GM12892 (cell line): ENCODE results near the gene MT1A.

ENCODE experiments used
- DNase-seq: peaks from one replicate; pipeline ENCODE4 v3.0.0; 2011; ENCODE audit not compliant: insufficient read length
- FAIRE-seq: peaks from 2 replicates; lab custom pipeline; 2011; peaks lifted over from hg19 to GRCh38; lab: Jason Lieb, UNC
- POLR2A ChIP-seq: IDR thresholded peaks from 2 replicates; pipeline ENCODE4 v1.6.1; 2011; ENCODE audit warnings: low read depth, low read length, control low read depth
- POLR2AphosphoS5 ChIP-seq: IDR thresholded peaks from 2 replicates; pipeline ENCODE4 v1.6.1; 2011; ENCODE audit warnings: low read depth, low read length, control low read depth
- TAF1 ChIP-seq: IDR thresholded peaks from 2 replicates; pipeline ENCODE4 v1.6.1; 2011; ENCODE audit warnings: low read depth, mild to moderate bottlenecking, control low read depth, low read length, borderline replicate concordance

Gene MT1A

GRCh38 chr16:56679818-56680217 lies 41.4 kb downstream of the MT1A start:
- DNase-seq (no peak), FAIRE-seq (no peak)
- no peak for TF ChIP-seq POLR2AphosphoS5
- TF ChIP-seq TAF1 = no peak
- no peak for TF ChIP-seq POLR2A

- peak; percentile 84 for DNase-seq
These were observed 43.7 kb downstream of the MT1A start, which contains the start of gene MT1X for GRCh38 chr16:56681939-56682702. MT1X (plus strand) TSS chr16:56682470; CDS start chr16:56682541, 71 bp downstream.

GRCh38 chr16:56682703-56683397 lies 44.4 kb downstream of the MT1A start:
- no peak for TF ChIP-seq POLR2A
- TF ChIP-seq POLR2AphosphoS5 = no peak
- no peak for TF ChIP-seq TAF1
- FAIRE-seq (no peak), DNase-seq (no peak)

More at GRCh38 chr16:56681939-56682702, 43.7 kb downstream of the MT1A start, which contains the start of gene MT1X:
- TF ChIP-seq POLR2AphosphoS5 (peak; percentile 84), TAF1 (peak; percentile 55; the same call in 1 of the 2 replicates), POLR2A (peak; percentile 92)
- peak; percentile 85 for FAIRE-seq

- TF ChIP-seq POLR2A = no peak
- TF ChIP-seq TAF1 = no peak
- TF ChIP-seq POLR2AphosphoS5 = no peak
- DNase-seq (no peak), FAIRE-seq (no peak)
These were observed 45.1 kb downstream of the MT1A start for GRCh38 chr16:56683424-56684172.

GRCh38 chr16:56684256-56684925 lies 45.9 kb downstream of the MT1A start:
- TF ChIP-seq POLR2AphosphoS5 (no peak), POLR2A (no peak), TAF1 (no peak)
- FAIRE-seq (no peak), DNase-seq (no peak)

GRCh38 chr16:56684926-56685590 lies 46.6 kb downstream of the MT1A start:
- TF ChIP-seq POLR2A (no peak), POLR2AphosphoS5 (no peak), TAF1 (no peak)
- FAIRE-seq (no peak), DNase-seq (no peak)

GRCh38 chr16:56686758-56687157 lies 48.3 kb downstream of the MT1A start:
- no peak for DNase-seq
- FAIRE-seq = no peak
- TF ChIP-seq POLR2A (no peak), TAF1 (no peak), POLR2AphosphoS5 (no peak)

- FAIRE-seq (no peak), DNase-seq (no peak)
- TF ChIP-seq TAF1 = no peak
- no peak for TF ChIP-seq POLR2A
- TF ChIP-seq POLR2AphosphoS5 = no peak
These were observed 50.3 kb downstream of the MT1A start for GRCh38 chr16:56688762-56689161.

- DNase-seq = no peak
- no peak for FAIRE-seq
- TF ChIP-seq POLR2AphosphoS5 (no peak), POLR2A (no peak), TAF1 (no peak)
These were observed 50.7 kb downstream of the MT1A start for GRCh38 chr16:56689171-56689570.
